T-helper 1 cell treated with Interleukin-12 subunit alpha and Interleukin-12 subunit beta and Interleukin-4 antibody, amounts not matched to agents 30 ng/mL and 1 ng/mL, for 36 hours (primary cell): ENCODE data around the gene HNF4A. TPM values are rescaled to one million over a fixed set of nuclear protein-coding genes. Genes with fewer than 3 reads are reported as not detected.

Experiments
- intact Hi-C: fragments of 100-400 bp; cut with micrococcal nuclease; formaldehyde crosslinking; loops from one replicate; pipeline ENCODE4 v1.15.1; 2024
- total RNA-seq: library from RNA; stranded (reverse); gene quantifications from 2 replicates; pipeline ENCODE4 v1.2.3, GENCODE V29; 2022

HNF4A gene
- total RNA-seq, 1 donor from 2014 or later = not detected

DNA sequence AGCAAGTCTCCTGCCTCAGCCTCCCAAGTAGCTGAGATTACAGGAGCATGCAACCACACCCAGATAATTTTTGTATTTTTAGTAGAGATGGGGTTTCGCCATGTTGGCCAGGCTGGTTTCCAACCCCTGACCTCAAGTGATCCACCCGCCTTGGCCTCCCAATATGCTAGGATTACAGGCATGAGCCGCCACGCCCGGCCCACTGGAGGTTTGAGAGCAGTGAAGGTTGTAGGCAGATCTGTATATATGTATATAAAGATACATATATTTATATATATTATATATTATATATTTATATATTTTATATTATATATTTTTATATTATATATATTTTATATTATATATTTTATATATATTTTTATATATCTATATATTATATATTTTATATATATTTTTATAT, 82.0 kb downstream of the HNF4A start:
- intact Hi-C loops = no loop called here

DNA sequence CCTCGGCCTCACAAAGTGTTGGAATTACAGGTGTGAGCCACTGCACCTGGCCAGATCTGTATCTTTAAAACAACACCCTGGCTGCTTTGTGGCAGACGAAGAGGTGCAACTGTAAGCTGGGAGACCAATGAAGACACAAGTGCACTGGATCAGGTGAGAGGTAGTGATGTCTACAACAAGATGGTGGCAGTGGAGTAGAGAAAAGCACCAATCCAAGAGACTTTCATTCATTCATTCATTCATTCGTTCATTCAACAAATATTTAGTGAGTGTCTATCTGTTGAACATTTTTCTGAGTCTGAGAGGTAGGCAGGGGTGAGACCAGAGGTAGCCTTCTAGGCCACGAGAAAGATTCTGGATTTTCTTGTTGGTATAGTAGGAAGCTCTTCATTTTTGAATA, 83.3 kb downstream of the HNF4A start:
- intact Hi-C loops = no loop called here

DNA sequence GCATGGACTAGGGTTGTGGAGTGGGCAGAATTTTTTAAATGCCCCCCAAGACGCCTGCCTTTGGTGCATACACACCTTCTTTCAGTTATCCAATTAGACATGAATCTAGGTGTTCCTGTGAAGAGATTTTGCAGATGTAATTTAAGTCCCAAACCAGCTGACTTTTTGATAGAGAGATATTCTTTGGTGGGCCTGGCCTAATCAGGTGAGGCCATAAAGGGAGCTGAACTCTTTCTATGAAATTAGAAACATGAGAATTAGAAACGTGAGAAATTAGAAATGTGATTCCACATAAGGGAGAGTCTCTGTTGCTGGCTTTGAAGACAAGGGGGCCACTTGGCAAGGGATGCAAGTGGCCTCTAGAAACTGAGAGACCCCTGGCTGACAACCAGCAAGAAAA, 83.8 kb downstream of the HNF4A start:
- intact Hi-C loops = no loop called here

DNA sequence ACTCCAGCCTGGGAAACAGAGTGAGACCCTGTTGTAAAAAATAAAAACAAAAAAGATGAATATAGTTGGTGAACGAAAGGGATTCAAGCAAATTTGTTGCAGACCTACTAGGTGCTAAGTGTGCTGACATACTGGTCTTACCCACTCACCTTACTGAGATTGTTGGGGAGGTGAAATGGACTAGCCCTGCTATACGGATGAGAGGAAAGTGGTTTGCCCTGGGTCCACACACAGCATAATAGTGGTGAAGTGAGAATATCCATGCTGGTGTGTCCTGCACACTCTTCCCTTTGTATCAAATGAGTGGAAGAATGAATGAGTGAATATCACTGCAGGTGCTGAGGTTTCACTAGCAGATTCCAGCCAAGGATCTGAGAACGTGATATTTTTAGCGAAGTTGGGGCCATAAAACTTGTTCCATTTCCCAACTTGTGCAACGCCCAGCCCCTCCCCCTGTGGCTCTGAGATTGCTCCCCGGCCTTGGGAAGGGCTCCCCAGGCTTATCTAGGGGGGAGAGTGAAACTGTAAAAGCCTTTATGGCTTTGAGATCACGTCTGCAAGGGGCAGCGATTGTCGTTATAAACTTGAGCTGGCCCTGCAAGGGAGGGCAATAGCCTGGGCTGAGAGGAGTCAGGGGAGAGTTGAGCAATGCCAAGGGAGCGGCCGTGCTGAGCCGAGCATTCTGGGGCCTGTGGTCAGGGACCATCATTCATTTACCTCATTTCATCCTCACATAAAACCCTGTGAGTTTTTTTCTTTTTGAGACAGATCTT, 87.0 kb downstream of the HNF4A start:
- intact Hi-C loops = no loop called here

DNA sequence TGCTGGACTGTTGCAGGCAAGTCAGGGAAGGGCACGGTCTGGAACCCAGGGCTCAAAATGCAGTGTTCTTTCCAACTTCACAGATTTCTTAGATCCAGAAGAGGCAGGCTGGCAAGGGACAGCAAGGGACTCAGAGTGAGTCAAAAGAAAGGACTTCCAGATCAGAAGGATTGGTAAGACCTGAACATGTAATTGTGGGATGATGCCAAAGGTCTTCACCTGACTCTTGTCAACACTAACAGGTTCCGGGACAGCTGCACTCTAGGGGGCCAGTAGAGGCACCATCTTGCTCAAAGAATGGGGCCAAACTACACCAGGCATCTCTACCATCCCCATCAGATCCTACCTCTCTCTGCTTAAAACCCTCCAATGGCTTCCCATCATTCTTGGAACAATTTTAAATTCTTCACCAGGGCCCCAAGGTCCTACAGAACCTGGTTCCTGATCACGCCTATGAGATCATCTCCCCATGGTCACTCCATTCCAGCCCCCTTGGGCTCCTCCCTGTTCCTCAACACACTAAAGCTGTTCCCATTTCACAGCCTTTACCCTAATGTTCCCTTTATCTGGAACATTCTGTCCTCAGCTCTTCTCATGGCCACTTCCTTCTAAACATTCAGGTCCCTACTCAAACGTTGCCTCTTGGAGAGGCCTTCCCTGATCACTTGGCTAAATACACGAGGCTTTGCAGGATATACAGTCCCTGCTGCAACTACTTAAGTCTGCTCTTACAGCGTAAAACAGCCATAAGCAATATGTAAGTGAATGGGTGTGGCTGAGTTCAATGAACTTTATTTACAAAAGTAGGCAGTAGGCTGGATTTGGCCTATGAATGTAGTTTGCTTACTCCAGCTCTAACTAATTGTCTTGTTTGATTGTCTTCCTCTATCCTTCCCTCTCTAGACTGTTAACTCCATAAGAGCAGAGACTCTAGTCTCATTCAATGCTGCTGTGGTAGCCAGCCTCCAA, 90.5 kb downstream of the HNF4A start:
- intact Hi-C loops = no loop called here

DNA sequence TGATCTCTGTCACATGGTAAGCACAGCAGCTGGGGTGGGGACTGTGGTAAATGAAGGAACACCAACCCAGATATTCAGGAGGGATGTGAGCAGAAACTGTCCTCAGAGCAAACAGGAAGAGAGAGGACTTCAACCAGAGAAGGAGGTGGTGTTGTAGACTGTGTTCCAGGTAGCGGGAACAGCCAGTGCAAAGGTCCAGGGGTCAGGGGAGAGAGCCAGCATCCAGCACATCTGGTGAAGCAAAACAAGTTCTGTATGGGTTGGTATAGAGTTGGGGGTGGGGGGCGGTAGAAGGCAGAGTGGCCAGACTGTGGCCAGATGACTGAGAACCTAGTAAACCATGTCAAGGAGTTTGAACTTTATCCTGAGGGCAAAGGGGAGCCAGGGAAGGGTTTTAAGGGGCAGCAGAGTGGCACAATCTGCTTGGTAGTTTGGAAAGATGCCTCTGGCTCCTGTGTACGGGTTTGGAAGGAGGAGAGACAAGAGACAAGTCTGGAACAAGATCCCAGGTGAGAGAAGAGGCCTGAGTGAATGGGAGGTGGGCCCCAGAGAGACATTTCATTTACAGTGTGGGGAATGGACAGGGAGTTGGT, 92.4 kb downstream of the HNF4A start:
- intact Hi-C loops = no loop called here

DNA sequence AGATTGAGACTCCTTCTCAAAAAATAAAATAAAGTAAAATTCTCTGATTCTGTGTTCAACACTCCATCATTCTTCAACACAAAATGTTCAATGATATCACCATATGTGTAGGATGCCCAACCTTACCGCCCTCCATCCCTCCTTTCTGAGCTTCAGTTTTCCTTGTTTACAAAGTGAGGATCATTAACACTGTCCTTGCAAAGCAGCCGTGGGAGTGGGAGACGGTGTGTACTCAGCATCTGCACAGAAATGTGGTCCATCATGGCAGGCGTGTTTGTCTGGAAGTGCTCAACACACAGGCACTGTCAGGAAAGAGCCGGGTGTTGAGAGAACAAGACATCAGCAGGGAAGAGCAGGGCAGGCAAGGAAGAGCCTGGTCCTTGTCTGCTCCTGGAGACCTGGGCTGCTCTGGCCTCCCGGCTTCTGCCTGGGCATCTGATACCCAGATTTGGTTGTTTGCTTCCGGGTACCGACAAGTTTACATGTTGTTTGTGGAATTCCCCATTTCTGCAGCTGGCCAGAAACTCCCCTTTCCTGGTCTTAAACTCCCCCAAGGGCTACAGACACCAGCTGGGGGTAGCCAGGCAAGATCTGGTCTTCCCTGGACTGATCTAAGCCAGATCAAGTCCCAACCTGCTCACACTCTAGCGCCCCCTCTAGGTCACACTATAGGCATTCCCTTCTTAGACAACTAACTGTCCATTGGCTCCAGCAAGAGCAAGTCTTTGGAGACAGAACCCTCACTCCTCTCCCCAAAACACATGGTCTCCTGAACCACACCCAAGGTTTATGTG, 93.5 kb downstream of the HNF4A start:
- intact Hi-C loops = no loop called here

DNA sequence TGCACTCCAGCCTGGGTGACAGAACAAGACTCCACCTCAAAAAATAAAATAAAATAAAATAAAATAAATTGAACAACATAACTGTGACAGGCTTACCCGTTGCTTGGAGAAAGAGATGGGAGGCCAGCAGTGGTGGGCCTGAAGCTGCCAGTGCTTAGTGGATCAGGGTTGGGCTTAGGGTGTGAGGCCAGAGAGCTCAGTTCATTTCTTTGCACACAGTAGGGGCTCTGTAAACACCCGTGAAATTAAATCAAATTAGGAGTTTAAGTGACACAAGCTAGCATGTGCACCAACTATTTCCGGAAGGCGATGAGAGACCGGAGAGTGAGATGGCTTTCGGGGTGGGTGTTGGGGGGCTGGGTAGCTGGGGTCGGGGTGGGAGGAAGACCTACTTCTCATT, 94.4 kb downstream of the HNF4A start:
- intact Hi-C loops = no loop called here

DNA sequence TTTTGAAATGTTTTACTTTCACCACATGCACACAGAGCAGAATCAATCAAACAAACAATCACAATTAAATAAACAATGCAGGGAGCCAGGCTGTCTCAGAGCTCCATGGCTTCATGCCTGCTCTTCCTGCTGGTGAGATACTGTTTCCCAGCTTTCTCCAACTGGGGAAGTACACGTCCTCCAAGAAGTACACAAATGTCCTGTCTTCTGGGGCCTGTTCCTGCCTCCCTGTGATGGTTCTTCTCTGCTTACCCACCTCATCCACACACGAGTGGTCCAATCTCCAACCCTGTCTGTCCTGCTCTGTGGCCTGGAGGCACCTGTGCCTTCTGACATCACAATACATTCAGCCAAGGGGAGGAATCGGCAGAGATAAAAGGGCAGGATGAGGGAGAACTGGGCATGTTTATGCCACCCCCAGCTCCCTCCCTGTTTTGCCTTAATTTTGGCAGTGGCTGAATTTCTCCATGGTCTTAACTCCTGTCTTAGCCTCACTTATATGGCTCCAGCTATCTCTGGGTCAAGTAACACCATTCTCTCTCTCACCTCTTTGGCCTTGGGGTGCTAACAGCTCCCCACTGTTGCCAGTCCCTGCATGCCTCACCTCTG, 94.9 kb downstream of the HNF4A start:
- intact Hi-C loops = no loop called here

DNA sequence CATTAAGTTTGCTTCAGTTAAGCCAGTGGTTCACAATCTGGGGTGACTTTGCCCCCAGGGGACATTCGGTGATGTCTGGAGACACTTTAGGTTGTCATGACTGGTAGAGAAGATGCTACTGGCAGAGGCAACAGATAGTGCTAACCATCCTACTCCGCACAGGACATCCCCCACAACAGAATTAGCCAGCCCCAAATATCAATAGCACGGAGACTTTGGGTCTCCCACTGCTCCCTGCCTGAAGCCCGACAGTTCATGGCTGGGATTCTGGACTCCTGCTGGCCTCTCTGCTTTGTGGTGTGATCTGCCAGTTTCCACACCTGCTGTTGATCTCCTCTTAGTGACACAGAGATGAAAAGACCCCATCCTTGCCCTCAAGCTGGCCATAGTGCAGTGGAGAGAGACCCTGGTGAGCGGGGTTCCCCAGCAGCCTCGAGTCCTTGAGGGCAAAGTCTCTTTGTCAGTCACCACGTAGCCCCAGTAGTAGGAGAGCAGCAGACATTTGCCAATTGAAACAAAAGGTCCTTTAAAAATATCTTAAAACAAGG, 95.5 kb downstream of the HNF4A start:
- intact Hi-C loops = no loop called here

DNA sequence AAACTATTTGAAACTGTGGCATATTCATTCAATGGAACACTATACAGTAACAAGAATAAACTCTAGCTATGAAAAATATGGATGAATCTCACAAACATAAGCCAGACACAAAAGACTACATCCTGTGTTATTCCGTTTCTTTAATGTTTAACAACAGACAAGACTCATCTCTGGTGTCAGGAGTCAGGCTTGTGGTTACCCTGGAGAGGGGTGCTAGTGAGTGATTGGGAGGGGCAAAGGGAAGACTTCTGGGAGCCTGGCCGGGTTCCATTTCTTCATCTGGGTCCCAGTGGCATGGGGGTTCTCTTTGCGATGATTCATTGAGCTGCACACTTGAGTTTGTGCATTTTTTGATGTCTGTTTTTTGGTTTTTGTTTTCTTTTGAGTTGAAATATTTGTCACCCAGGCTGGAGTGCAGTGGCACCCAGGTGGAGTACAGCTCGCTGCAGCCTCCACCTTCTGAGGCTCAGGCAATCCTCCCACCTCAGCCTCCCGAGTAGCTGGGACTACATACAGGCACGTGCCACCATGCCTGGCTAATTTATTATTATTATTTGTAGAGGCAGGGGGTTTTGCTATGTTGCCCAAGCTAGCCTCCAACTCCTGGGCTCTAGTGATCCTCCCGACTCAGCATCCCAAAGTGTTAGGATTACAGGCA, 98.9 kb downstream of the HNF4A start:
- intact Hi-C loops = no loop called here

DNA sequence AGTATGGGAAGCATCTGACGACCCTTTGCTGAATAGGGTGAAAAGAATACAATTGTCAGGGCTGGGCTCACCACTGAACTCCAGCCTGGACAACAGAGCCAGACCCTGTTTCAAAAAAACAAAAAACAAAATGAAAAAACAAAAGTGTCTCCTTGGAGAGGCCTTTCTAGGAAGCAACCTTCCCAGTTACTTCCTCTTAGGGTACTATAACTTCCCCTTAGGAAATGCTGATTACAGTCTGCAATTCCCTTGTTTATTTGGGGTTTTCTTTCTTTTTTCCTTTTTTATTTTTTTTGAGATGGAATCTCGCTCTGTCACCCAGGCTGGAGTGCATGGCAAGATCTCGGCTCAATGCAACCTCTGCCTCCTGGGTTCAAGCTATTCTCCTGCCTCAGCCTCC, 99.6 kb downstream of the HNF4A start:
- intact Hi-C loops = no loop called here

DNA sequence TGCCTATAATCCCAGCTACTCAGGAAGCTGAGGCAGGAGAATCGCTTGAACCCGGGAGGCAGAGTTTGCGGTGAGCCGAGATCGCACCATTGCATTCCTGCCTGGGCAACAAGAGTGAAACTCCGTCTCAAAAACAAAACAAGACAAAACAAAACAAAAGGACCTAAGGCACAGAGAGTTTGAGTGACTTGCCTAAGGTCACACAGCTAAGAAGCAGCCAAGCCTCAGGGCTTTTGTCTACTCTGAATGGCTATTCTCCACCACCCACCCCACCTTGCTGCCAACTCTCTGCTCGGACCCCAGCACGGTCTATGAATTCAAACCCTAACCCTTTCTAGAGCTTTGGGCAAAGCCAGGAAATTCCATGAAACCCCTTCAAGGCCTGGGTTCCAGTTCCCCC, 101.1 kb downstream of the HNF4A start:
- intact Hi-C loops = no loop called here

DNA sequence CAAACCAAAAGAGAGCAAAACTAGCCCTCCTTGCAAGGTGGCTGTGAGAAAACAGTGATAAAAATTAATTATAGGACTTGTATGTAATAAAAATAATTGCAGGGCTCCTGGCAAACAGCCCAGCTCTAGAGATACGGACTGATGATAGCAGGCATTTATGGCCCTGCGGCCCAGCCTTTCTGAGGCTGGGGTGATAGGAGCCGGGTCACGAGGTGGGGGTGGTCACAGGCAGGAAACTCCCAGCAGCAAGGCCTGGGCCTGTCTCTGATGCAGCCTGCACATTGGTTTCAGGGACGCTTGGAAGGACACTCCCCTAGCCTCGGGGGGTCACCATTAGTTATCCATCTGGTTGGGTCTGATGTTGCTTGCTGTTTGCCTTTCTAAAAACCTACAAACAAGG, 101.5 kb downstream of the HNF4A start:
- intact Hi-C loops = no loop called here

DNA sequence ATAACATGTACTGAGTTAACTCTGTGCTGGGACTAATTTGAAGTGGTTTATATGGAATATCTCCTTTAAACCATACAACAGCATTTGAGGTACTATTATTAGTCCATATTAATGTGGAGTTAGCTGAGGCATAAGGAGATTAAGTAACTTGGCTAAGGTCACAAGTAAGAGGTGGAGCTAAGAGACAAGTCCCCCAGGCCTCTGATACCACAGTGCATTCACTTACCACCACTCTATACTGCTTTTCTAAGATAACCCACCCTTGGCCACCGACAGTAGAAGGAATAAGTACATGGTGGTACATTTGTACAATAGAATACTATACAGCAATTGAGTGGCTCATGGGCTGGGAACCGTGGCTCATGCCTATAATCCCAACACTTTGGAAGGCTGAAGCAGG, 103.8 kb downstream of the HNF4A start:
- intact Hi-C loops = no loop called here

DNA sequence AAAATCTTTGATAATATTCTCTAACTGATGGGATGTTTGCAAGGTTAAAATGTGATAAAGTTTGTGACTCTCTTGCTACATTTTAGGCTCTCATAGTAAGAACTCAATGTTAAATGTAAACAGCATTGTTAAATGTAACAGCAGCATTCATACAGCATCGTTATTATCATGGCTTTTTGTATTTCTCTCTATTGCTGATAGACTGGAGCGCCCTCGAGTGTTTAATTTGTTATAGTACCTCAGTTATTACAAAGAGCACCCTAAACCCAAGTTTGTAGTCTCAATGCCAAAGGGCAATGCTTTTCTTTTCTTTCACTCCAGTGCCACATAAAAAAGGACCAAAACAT, 105.3 kb downstream of the HNF4A start:
- intact Hi-C loops = loop anchor here (1.0 kb wide), 2 partner anchors 72 to 243 kb away; no protein-coding TSS in a partner anchor

DNA sequence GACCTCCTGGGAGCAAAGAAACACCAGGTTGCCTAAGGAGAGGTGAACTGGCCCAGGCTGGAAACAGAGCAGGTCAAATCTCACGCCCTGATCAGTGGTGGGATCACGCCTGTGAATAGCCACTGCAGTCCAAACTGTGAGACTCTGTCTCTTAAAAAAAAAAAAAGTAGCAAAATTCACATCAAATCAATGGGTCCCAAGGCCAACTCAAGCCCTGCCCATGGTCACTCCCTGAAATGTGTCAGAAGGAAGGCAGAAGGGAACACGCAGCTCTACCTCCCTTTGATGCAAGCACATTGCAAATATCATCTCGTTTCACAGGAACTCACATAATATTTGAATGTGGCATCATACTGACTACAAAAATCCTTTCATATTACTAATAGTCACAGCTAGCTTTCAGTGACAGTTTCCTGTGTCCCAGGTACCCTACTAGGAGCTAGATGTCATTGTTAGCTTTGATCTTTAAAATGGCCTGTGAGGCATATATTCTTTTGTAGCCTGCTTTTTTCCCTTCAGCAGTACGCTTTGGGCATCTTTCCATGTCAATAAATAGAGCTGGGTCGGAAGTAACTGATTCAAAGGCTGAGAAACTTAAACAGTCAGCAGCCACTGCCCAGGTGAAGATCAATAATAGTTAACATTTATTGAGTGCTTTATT, 105.8 kb downstream of the HNF4A start:
- intact Hi-C loops = loop anchor here (1.0 kb wide), 1 partner anchor 73 kb away; no protein-coding TSS in a partner anchor

DNA sequence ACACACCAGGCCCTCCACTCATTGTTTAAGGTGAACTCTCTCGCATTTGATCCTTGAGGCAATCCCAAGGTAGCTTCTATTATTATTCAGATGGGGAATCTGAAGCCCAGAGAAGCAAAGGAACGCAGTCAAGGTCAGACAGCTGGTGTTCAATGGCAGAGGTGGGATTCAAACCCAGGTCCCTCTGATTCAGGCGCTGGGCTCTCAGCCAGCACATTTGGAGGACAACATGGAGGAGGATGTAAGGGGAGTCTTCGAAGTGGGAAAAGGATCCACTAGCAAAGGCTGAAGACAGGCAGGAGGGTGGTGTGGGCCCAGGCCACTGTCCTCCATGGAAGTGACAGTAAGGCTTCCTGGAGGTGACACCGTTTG, 106.3 kb downstream of the HNF4A start:
- intact Hi-C loops = loop anchor here (1.0 kb wide), 1 partner anchor 73 kb away; no protein-coding TSS in a partner anchor

DNA sequence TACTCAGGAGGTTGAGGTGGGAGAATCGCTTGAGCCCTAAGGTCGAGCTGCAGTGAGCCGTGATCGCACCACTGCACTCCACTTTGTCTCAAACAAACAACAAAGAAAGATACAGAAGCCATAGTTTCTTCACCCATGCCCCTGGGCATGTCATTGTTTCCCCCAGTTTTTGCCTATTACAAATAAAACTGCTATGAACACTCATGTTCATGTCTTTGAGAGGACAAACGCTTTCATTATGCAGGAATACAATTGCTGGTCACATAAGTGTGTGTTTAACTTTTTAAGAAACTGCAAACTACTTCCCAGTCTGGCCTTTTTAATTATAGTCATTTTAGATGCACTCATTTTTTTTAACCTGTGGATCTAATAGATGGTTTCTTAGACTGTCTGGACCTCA, 108.0 kb downstream of the HNF4A start:
- intact Hi-C loops = no loop called here
